GM19193 (cell line): ENCODE results near the gene ZNF44.

Experiments used
- POLR2A ChIP-seq: IDR thresholded peaks from 4 replicates; pipeline ENCODE4 v1.6.1; 2011; ENCODE audit not compliant: insufficient read depth, insufficient read length; ENCODE audit errors: extremely low read depth

The ZNF44 gene

DNA sequence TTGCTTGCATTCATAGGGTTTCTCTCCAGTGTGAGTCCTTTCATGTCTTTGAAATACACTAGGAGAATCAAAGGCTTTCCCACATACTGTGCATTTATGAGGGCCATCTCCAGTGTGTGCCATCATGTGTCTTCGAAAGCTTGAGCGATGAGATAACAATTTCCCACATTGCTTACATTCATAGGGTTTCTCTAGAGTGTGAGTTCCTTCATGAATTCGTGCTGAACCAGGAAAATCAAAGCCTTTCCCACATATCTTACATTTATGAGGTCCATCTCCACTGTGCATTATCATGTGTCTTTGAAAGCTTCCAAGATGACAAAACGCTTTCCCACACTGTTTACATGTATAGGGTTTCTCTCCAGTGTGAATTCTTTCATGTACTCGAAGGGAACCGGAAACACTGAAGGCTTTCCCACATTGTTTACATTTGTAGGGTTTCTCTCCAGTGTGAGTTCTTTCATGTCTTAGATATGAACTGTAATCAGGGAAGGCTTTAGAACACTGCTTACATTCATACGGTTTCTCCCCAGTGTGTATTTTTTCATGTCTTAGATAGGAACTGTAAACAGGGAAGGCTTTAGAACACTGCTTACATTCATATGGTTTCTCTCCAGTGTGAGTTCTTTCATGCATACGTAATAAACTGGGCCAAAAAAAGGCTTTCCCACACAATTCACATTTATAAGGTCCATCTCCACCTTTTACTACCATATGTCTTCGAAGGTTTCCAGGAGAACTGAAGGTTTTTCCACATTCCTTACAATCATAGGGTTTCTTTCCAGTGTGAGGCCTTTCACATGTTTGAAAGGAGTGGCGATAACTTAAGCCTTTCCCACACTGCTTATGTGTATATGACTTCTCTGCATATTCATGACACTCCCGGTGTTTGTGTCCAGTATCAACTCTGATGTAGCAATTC, 21.4 kb downstream of the ZNF44 start:
- no peak for TF ChIP-seq POLR2A

DNA sequence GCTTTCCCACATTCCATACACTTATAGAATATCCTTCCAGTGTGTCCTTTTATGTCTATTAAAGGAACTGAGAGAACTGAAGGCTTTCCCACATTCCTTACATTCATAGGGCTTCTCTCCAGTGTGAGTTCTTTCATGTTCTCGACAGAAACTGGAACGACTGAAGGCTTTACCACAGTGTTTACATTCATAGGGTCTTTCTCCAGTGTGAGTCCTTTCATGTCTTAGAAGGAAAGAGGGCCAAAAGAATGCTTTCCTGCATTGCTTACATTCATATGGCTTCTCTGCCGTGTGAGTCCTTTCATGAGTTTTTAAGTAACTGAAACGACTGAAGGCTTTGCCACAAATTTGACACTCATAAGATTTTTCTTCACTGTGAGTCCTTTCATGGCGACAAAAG, 22.3 kb downstream of the ZNF44 start:
- TF ChIP-seq POLR2A, result no peak

DNA sequence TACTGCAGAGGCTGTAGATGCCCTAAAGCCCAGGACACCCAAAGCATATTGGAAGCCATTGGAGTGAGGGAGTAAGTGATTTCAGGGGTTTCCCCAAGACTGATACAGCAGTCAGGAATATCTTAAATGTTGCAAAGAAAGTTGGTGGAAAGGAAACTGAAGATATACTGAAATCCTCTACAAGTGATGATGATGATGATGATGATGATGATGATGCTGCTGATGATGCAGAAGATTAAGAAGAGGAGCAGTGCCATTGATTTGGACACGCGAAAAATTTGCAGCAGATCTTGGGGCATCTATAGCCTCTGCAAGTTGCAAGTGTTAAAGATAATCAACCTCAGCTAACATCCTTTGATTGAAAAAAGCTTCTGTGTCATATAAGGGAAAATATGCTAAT, 23.8 kb downstream of the ZNF44 start:
- no peak for TF ChIP-seq POLR2A

- TF ChIP-seq POLR2A, result no peak
These were observed 28.6 kb downstream of the ZNF44 start for GRCh38 chr19:12265921-12266704.

DNA sequence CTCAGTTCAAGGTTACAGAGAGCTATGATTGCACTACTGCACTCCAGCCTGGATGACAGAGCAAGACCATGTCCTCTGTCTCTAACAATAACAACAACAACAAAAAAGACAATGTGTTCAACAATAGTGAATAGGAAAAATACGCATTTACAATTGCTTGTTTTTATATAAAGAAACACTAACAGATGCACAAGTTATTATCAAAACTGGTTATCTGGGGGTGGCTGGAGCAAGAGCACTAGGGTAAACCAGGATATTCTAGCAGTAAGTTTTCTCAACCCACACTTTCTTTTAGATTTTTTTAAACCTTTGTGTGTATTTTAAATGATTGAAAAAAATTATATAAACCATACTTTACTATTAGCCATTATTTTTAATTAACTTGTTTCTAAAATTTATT, 33.1 kb downstream of the ZNF44 start:
- no peak for TF ChIP-seq POLR2A

GRCh38 chr19:12260861-12261260, 33.8 kb downstream of the ZNF44 start:
- no peak for TF ChIP-seq POLR2A

- TF ChIP-seq POLR2A, result no peak
These were observed 34.4 kb downstream of the ZNF44 start for GRCh38 chr19:12260236-12260635.

- no peak for TF ChIP-seq POLR2A
These were observed 39.3 kb downstream of the ZNF44 start for GRCh38 chr19:12255372-12255771.

DNA sequence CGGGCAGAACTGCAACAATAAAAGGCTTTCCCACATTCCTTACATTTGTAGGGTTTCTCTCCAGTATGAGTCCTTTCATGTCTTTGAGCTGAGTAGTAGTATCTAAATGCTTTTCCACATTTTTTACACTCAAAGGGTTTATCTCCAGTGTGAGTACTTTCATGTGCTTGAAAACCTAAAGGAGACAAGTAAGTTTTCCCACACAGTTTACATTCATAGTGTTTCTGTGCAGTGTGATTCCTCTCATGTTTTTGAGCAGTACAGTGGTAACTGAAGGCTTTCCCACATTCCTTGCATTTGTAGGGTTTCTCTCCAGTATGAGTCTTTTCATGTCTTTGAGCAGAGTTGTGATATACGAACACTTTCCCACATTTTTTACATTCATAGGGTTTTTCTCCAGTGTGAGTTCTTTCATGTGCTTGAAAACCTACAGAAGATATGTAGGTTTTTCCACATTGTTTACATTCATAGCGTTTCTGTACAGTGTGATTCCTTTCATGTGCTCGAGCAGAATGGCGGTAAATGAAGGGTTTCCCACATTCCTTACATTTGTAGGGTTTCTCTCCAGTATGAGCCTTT, 47.0 kb downstream of the ZNF44 start:
- TF ChIP-seq POLR2A, result no peak

DNA sequence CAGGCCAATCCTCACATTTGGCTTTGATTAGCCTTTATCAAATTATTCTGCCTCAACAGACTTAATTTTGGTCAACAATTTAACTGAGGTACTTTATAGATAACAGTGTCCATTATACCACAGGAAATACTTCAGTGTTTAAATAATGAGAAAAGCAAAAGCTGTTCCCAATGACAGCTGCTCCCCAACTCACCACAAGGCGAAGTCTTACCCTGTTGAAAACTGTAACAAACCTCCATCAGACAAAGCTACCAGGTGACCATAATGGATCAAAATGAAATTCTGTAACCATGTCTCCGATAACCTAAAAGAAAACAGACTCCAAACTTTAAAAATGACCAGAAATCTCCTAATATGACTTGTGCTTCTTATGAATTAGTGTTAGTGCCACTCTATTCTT, 50.3 kb downstream of the ZNF44 start:
- no peak for TF ChIP-seq POLR2A

- TF ChIP-seq POLR2A, result no peak
These were observed 57.4 kb downstream of the ZNF44 start for GRCh38 chr19:12237143-12237839.

DNA sequence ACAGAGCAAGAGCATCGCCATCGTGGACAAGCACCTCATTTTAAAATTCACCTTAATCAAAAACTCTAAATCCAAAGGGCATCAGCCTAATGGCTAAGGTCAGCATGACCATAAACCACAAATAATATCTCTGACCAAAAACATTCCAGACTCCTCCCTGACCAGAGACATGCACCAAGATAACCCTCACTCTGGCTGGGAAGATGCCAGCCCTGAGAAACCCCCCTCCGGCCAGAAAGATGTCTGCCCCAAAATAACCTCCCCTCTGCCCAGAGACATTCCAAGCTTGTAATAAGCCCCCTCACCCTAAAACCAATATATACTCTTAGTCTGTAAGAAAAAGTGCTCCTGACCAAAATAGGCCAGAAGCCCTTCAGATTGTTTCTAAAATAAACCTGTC, 61.7 kb downstream of the ZNF44 start:
- TF ChIP-seq POLR2A, result no peak

DNA sequence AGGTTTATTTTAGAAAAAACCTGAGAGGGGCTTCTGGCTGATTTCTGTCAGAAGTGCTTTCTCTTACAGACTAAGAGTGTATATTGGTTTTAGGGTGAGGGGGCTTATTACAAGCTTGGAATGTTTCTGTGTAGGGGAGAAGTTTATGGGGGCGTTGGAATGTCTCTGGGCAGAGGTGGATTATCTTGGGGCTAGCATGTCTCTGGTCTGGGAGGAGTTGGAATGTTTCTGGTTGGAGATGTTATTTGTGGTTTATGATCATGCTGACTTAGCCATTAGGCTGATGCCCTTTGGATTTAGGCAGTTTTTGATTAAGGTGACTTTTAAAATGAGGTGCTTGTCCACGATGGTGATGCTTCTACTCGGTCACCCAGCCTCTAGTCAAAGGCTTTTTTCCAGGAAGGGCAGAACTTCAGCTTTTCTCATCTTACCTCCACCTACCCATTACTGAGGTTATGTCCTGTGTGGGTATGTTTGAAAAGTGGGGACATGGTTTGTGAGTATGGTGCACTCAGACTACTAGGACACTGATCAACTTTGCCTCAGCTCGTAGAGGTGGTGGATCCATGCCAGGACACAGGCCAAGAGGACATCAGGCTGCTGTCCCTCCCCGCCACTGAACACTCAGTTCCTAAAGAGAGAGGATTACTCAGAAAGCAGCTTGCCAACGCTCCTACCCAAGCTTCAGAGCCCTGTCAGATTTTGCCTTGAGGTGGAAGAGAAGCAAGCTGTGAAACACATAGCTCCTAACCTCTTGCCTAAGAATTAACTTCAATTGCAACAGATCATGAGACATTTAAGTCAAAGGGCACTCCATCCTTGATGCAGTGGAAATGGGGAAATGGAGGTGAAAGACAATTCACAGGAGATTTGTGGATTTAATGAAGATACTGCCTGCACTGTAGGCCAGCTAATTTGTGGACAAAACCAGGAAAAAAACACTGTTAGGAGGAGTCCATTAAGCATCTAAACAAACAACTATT, 63.6 kb downstream of the ZNF44 start:
- TF ChIP-seq POLR2A, result no peak

DNA sequence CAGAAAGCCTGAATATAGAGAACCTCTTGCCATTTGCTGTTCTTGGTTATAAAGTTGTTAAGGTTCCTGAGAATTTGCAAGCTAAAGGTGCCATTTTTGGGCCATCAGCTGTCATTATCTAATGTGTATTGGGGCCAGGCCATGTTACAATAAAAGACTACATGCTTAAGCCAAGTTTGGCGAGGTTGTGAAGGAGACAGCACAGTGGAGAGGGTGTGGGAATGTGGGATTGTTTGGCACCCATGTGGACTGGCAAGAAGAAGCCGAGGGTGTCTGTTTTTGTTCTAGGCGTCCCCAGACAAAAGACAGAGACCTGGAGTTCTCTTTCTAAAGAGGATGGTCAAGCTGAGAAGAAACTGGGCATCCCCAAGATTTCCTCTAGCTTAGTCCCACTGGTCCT, 64.7 kb downstream of the ZNF44 start:
- TF ChIP-seq POLR2A, result no peak
